Measurements from ENCODE around the gene PAQR9. TPM values are rescaled to one million over a fixed set of nuclear protein-coding genes. Genes with fewer than 3 reads are reported as not detected.

The PAQR9 gene
- total RNA-seq, 4 donors from 2014 or later = not detected

GRCh38 chr3:142971431-142971830 is 8.0 kb upstream of the PAQR9 start:
- TF ChIP-seq, protein P1, sequence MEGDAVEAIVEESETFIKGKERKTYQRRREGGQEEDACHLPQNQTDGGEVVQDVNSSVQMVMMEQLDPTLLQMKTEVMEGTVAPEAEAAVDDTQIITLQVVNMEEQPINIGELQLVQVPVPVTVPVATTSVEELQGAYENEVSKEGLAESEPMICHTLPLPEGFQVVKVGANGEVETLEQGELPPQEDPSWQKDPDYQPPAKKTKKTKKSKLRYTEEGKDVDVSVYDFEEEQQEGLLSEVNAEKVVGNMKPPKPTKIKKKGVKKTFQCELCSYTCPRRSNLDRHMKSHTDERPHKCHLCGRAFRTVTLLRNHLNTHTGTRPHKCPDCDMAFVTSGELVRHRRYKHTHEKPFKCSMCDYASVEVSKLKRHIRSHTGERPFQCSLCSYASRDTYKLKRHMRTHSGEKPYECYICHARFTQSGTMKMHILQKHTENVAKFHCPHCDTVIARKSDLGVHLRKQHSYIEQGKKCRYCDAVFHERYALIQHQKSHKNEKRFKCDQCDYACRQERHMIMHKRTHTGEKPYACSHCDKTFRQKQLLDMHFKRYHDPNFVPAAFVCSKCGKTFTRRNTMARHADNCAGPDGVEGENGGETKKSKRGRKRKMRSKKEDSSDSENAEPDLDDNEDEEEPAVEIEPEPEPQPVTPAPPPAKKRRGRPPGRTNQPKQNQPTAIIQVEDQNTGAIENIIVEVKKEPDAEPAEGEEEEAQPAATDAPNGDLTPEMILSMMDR (IDR thresholded peaks at IDR 0.05; ENCODE audit: low read depth) = no peak

GRCh38 chr3:142968319-142969025 is 5.0 kb upstream of the PAQR9 start:
- TF ChIP-seq, protein P1 (IDR thresholded peaks at IDR 0.05; ENCODE audit: low read depth) = no peak

- TF ChIP-seq, protein P1 (IDR thresholded peaks at IDR 0.05; ENCODE audit: low read depth) = no peak
Observed at GRCh38 chr3:142966808-142967207, 3.3 kb upstream of the PAQR9 start.

GRCh38 chr3:142965581-142965980 is 2.1 kb upstream of the PAQR9 start:
- TF ChIP-seq, protein P1 (IDR thresholded peaks at IDR 0.05; ENCODE audit: low read depth) = no peak

DNA sequence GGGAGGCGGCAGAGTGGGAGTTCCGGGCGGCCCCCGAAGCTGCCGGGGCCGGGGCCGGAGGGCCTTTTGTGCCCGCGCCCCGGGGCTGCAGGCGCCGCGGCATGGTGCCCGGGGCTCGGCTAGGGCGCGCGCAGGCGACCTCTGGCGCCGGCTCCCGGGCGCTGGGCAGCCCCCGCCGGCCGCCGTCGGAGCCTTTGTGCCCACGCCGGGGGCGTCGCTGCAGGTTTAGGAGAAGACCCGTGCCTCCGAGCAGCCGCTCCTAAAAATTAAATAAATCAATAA is 299 bp downstream of the PAQR9 start:
- TF ChIP-seq, protein P1 (IDR thresholded peaks at IDR 0.05; ENCODE audit: low read depth) = no peak

GRCh38 chr3:142962520-142963233 is 797 bp downstream of the PAQR9 start:
- TF ChIP-seq, protein P1 (IDR thresholded peaks at IDR 0.05; ENCODE audit: low read depth) = no peak

- TF ChIP-seq, protein P1 (IDR thresholded peaks at IDR 0.05; ENCODE audit: low read depth) = no peak
Observed at GRCh38 chr3:142962175-142962519, 1.3 kb downstream of the PAQR9 start.

Measured in subcutaneous adipose tissue (tissue), 4 donors.